ENCODE measurements around the gene RASL12.

Gene RASL12

DNA sequence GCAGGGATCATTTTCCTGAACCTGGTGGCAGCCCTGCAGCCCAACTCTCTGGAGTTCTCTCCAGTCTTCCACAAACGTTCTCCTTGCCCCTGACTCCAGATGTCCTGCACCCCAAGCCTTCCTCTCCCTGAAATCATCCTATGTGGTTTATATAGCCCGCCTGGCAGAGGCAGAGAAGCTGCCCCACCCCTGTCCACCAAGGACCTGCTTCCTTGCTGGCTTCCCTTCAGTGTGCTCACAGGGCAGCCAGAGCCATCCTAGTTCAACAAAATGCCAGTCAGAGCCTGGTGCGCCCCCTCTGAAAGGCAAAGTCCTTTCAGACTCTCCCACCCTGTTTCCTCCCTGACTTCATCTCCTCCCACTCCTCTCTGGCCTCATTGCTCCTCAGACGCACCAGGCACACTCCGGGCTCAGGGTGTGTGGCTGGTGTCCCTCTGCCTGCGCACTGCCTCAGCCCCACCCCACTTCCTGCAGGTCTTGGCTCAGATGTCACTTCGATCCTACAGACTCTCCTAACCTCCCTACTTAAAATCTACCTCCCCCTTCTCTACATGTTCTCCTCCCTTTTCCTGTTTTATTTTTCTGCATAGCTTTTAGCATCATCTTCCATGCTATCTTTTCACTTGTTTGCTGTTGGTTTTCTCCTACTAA, 14.6 kb upstream of the RASL12 start:
- DNase-seq (ENCODE audit: low read depth in 1 of 2, low spot score in 1 of 2) = no peak
- TF ChIP-seq GABPA (IDR thresholded peaks at IDR 0.05; ENCODE audit: low read depth) = no peak
- no peak overlapping the region for H3K27ac ChIP-seq (replicated peaks)
- H3K4me3 ChIP-seq (replicated peaks; ENCODE audit: insufficient read depth, low read length) = no peak overlapping the region
- peaks cover 22% of the 10 kb centered on the region for H3K27me3 ChIP-seq (ENCODE audit: insufficient read depth, poor library complexity, severe bottlenecking)

- H3K4me3 ChIP-seq (replicated peaks; ENCODE audit: insufficient read depth, low read length) = no peak overlapping the region
- TF ChIP-seq SPI1 (IDR thresholded peaks at IDR 0.05; ENCODE audit: borderline replicate concordance, low read depth) (no peak), REST (IDR thresholded peaks at IDR 0.05; ENCODE audit: insufficient replicate concordance, low read depth) (no peak), POLR2AphosphoS5 (IDR thresholded peaks at IDR 0.05; ENCODE audit: low read depth) (no peak), GABPA (IDR thresholded peaks at IDR 0.05; ENCODE audit: low read depth) (no peak)
- TF ChIP-seq, protein P1, sequence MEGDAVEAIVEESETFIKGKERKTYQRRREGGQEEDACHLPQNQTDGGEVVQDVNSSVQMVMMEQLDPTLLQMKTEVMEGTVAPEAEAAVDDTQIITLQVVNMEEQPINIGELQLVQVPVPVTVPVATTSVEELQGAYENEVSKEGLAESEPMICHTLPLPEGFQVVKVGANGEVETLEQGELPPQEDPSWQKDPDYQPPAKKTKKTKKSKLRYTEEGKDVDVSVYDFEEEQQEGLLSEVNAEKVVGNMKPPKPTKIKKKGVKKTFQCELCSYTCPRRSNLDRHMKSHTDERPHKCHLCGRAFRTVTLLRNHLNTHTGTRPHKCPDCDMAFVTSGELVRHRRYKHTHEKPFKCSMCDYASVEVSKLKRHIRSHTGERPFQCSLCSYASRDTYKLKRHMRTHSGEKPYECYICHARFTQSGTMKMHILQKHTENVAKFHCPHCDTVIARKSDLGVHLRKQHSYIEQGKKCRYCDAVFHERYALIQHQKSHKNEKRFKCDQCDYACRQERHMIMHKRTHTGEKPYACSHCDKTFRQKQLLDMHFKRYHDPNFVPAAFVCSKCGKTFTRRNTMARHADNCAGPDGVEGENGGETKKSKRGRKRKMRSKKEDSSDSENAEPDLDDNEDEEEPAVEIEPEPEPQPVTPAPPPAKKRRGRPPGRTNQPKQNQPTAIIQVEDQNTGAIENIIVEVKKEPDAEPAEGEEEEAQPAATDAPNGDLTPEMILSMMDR (IDR thresholded peaks at IDR 0.05; ENCODE audit: insufficient read depth, low read length) = no peak
- H3K27ac ChIP-seq (replicated peaks) = no peak overlapping the region
- no peak for DNase-seq (ENCODE audit: low read depth in 1 of 2, low spot score in 1 of 2)
- H3K27me3 ChIP-seq (ENCODE audit: insufficient read depth, poor library complexity, severe bottlenecking) = peaks cover 22% of the 10 kb centered on the region
Observed at GRCh38 chr15:65081758-65082157, 14.0 kb upstream of the RASL12 start.

GRCh38 chr15:65081270-65081669, 13.5 kb upstream of the RASL12 start:
- DNase-seq (ENCODE audit: low read depth in 1 of 2, low spot score in 1 of 2) = no peak
- Histone ChIP-seq H3K27me3 (ENCODE audit: insufficient read depth, poor library complexity, severe bottlenecking) (peaks cover 22% of the 10 kb centered on the region), H3K4me3 (replicated peaks; ENCODE audit: insufficient read depth, low read length) (no peak overlapping the region), H3K27ac (replicated peaks) (no peak overlapping the region)
- TF ChIP-seq GABPA (IDR thresholded peaks at IDR 0.05; ENCODE audit: low read depth) (no peak), POLR2AphosphoS5 (IDR thresholded peaks at IDR 0.05; ENCODE audit: low read depth) (no peak), SPI1 (IDR thresholded peaks at IDR 0.05; ENCODE audit: borderline replicate concordance, low read depth) (no peak), REST (IDR thresholded peaks at IDR 0.05; ENCODE audit: insufficient replicate concordance, low read depth) (no peak)
- TF ChIP-seq, protein P1 (IDR thresholded peaks at IDR 0.05; ENCODE audit: insufficient read depth, low read length) = no peak

DNA sequence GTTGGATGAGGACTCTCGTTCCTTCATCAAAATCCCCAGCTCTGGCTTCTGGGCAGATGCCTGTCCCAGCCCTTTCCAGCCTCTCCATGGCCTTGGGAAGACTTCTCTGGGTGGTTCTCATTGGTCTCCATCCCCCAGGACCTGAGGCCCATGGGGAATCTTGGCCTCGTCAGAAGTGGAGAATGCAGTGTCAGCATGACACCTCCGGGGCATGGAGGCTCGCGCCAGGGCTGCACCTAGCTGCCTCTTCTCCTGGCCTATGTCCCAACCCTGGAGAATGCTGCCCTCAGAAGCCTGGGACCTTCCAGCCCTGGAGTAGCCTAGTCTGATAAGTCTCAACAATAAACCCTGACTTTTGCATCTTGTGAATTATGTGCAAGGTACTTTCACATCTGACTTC, 11.8 kb upstream of the RASL12 start:
- Histone ChIP-seq H3K27ac (replicated peaks) (no peak overlapping the region), H3K4me3 (replicated peaks; ENCODE audit: insufficient read depth, low read length) (no peak overlapping the region), H3K27me3 (ENCODE audit: insufficient read depth, poor library complexity, severe bottlenecking) (peaks cover 19% of the 10 kb centered on the region)
- no peak for DNase-seq (ENCODE audit: low read depth in 1 of 2, low spot score in 1 of 2)
- no peak for TF ChIP-seq GABPA (IDR thresholded peaks at IDR 0.05; ENCODE audit: low read depth)
- no peak for TF ChIP-seq REST (IDR thresholded peaks at IDR 0.05; ENCODE audit: insufficient replicate concordance, low read depth)
- no peak for TF ChIP-seq SPI1 (IDR thresholded peaks at IDR 0.05; ENCODE audit: borderline replicate concordance, low read depth)
- TF ChIP-seq, protein P1 (IDR thresholded peaks at IDR 0.05; ENCODE audit: insufficient read depth, low read length) = no peak
